HG03097 (cell line): ENCODE results near the gene MEN1.
"Not testable (repeated sequence)": the region's sequence is repeated elsewhere in the genome, so short reads cannot be mapped to it uniquely, and the experiment has no call there.

Source experiments
- ATAC-seq: cut with Tn5 transposase; IDR thresholded peaks from one replicate; pipeline ENCODE4 v1.9.1; 2021; ENCODE audit not compliant: unreplicated experiment, low FRiP score

MEN1 gene

GRCh38 chr11:64846998-64847666 lies 36.8 kb upstream of the MEN1 start:
- ATAC-seq = no peak

DNA sequence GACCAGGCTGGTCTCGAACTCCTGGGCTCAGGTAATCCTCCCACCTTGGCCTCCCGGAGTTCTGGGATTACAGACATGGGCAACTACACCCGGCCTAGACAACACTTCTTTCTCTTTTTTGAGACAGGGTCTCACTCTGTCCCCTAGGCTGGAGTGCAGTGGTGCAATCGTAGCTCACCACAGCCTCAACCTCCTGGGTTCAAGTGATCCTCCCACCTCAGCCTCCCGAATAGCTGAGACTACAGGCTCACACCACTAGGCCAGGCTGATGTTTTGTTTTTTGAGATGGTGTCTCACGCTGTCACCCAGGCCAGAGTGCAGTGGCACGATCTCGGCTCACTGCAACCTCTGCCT lies 35.4 kb upstream of the MEN1 start:
- not testable (repeated sequence) for ATAC-seq

- no peak for ATAC-seq
Measured at GRCh38 chr11:64845129-64845775, 34.9 kb upstream of the MEN1 start.

GRCh38 chr11:64844330-64845128 lies 34.2 kb upstream of the MEN1 start, which contains the start of gene CDC42BPG:
TSS of gene CDC42BPG (minus strand) at chr11:64844653. CDS start at chr11:64844569, 84 bp downstream.
- ATAC-seq = no peak

DNA sequence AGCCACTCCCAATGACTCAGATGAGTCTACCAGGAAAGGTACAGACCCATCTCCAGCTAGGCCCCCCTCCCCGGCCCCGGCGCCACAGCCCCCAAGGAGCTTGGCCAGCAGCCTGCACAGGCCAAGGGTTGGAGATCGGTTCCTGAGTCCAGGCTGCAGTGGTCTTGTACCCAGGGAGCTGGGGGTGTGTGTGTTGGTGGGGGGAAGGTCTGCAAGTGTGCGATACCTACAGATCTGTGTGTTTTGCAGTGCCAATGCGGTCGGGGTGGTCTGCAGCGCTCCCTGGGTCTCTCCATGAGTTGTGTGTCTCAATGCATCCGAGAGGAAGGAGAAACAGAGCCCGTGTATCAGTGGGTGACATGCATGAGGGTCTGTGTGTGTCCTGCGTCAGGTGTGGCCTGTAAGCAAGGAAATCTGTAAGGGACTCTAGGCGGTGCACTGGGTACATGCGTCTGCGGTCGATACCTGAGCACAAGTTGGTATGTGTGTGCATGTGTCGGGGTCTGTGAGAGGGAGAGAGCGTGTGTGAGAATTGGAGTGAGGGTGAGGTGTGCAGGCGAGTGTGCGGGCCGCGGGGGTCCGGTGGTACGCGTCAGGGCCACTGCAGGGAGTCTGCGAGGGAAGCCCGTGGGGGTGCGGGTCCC lies 33.5 kb upstream of the MEN1 start:
- no peak for ATAC-seq

GRCh38 chr11:64842851-64843685 lies 32.7 kb upstream of the MEN1 start:
- no peak for ATAC-seq

DNA sequence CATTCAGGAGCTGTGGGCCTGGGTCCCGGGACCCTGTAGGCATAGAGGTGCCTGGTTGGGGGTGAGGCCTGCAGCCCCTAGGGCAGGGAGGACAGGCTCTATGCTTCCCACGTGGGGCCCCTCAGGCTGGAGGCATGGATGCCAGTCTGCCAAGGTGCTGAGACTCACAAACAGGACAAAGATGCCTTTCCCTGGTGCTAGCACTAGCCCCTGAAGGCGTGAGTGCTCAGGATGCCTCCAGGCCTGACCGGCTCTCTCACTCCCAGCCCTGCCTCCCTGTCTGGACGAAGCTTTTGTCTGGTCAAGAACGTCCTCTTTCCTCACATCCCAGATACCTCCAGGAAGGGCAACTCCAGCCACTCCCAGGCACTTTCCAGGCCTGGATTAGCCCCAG lies 32.0 kb upstream of the MEN1 start:
- no peak for ATAC-seq

- no peak for ATAC-seq
Measured at GRCh38 chr11:64841592-64842365, 31.4 kb upstream of the MEN1 start.

GRCh38 chr11:64839887-64840782 lies 29.8 kb upstream of the MEN1 start:
- no peak for ATAC-seq

GRCh38 chr11:64839335-64839734 lies 29.0 kb upstream of the MEN1 start:
- ATAC-seq = no peak

DNA sequence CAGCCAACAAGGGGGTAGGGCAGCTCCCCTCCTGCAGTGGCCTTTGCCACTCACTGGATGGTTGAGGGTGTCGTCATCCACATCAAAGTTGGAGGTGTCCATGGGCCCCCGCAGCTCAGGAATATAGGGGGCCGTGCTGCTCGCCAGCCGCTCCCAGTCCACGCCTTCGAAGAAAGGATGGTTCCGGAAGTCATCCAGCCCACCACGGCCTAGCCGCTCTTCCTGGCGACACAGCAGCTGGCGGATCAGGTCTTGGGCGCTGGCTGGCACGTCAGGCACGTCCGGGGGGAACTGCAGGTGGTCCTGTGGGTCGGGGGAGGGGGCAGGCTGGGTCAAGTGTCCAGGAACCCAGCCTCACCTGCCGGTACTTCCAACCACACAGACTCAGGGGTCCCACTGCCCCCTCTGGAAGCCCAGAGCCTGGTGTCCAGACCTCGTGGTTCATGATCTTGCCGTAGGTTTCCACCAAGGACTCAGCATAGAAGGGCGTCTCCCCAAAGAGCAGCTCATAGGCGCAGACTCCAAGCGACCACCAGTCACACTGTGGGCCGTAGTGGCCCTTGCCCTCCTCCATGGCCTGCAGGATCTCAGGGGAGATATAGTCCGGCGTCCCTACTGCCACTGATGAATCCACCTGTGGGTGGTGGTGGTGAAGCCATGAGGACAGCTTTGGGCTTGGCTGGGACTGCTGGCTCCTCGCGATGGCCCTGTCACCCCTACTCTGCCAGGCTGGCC lies 28.4 kb upstream of the MEN1 start:
- no peak for ATAC-seq

GRCh38 chr11:64837887-64838351 lies 27.6 kb upstream of the MEN1 start:
- no peak for ATAC-seq

GRCh38 chr11:64836448-64837072 lies 26.2 kb upstream of the MEN1 start:
- ATAC-seq = no peak

DNA sequence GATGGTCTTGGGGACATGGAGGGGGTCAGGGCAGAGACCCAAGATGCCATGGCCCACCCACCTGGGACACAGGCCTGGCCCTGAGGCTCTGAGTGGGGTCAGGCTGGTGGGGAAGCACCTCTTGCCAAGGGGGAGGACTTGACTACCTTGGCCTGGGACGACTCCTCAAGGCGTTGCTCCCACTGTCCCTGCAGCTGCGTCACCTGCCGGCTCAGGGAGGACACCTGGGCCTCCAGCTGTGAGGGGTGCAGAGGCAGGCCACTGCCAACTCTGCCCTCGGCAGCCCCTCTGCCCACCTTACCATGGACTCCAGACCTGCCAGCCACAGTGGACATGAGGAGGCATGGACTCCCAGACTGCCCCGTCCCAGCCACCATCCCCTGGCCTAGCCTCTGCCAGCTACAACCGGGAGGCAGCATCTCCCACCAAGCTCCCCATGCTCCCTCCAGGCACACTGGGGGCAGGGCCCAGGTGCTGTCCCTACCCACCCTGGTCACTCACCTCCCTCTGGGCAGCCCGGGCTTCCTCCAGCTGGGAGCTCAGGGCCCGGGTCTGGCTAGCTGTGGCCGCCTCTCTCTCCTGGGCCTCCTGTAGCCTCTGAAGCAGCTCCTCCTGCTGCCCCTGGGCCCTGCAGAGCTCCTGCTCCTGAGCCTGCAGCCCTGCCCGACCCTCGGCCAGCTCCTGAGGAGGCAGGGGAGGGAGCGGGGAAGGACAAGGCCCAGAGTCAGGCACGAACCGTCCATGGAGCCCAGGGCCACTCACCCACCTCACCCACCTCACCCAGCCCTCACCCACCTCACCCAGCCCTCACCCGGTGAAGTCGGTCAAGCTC lies 25.5 kb upstream of the MEN1 start:
- no peak for ATAC-seq

- ATAC-seq = no peak
Measured at GRCh38 chr11:64834723-64835615, 24.6 kb upstream of the MEN1 start.
